H9 (cell line): Measurements from ENCODE around the gene TMEM147. TPM values are rescaled to one million over a fixed set of nuclear protein-coding genes. Genes with fewer than 3 reads are reported as not detected.
A peak's percentile ranks its signal among the peaks of the same experiment; 100 is the strongest.

Experiments used
- DNase-seq: peaks from one replicate; pipeline ENCODE4 v3.0.0-alpha.2; 2017
- H2AFZ ChIP-seq: one replicate; pipeline ENCODE4 v1.6.1; 2013; ENCODE audit warnings: mild to moderate bottlenecking, low read length, control low read depth, moderate library complexity
- H2AK5ac ChIP-seq: 2 replicates; pipeline ENCODE4 v1.6.1; 2013; ENCODE audit warnings: low read length, control low read depth, mixed read lengths; ENCODE audit not compliant: insufficient read length
- H2BK120ac ChIP-seq: one replicate; pipeline ENCODE4 v1.6.1; 2013; ENCODE audit warnings: low read depth, mild to moderate bottlenecking, low read length, control low read depth, inconsistent platforms; ENCODE audit not compliant: poor library complexity, severe bottlenecking
- H2BK12ac ChIP-seq: 2 replicates; pipeline ENCODE4 v1.6.1; 2013; ENCODE audit warnings: low read length, control low read depth, mixed read lengths, low read depth; ENCODE audit not compliant: insufficient read length
- H2BK15ac ChIP-seq: 2 replicates; pipeline ENCODE4 v1.6.1; 2013; ENCODE audit warnings: low read depth, low read length, control low read depth
- H2BK20ac ChIP-seq: one replicate; pipeline ENCODE4 v1.6.1; 2013; ENCODE audit warnings: low read depth, mild to moderate bottlenecking, low read length, control low read depth, inconsistent platforms; ENCODE audit not compliant: poor library complexity, severe bottlenecking
- H2BK5ac ChIP-seq: 2 replicates; pipeline ENCODE4 v1.6.1; 2013; ENCODE audit warnings: low read length, control low read depth, mixed read lengths; ENCODE audit not compliant: insufficient read length
- H3K14ac ChIP-seq: 2 replicates; pipeline ENCODE4 v1.6.1; 2013; ENCODE audit warnings: low read length, control low read depth; ENCODE audit not compliant: insufficient read depth
- H3K18ac ChIP-seq: 2 replicates; pipeline ENCODE4 v1.6.1; 2013; ENCODE audit warnings: low read depth, mild to moderate bottlenecking, mixed read lengths, low read length, control low read depth; ENCODE audit not compliant: insufficient read length
- H3K23ac ChIP-seq: 2 replicates; pipeline ENCODE4 v1.6.1; 2013; ENCODE audit warnings: low read length, control low read depth, mixed read lengths, low read depth; ENCODE audit not compliant: insufficient read length
- H3K23me2 ChIP-seq: 2 replicates; pipeline ENCODE4 v1.6.1; 2013; ENCODE audit warnings: low read depth, mild to moderate bottlenecking, mixed read lengths, low read length, control low read depth; ENCODE audit not compliant: insufficient read length, poor library complexity, severe bottlenecking
- H3K27ac ChIP-seq: 2 replicates; pipeline ENCODE4 v1.5.1; 2013; ENCODE audit warnings: low read length, control low read depth, mixed read lengths, low read depth; ENCODE audit not compliant: insufficient read length
- H3K27me3 ChIP-seq: 2 replicates; pipeline ENCODE4 v1.6.1; 2013; ENCODE audit warnings: low read length, control low read depth, inconsistent platforms; ENCODE audit not compliant: insufficient read depth
- H3K4ac ChIP-seq: 2 replicates; pipeline ENCODE4 v1.6.1; 2013; ENCODE audit warnings: low read depth, mild to moderate bottlenecking, control low read depth, inconsistent platforms, low read length, moderate library complexity
- H3K4me1 ChIP-seq: 2 replicates; pipeline ENCODE4 v1.6.1; 2013; ENCODE audit warnings: low read length, control low read depth, inconsistent platforms; ENCODE audit not compliant: insufficient read depth
- H3K4me2 ChIP-seq: 2 replicates; pipeline ENCODE4 v1.6.1; 2013; ENCODE audit warnings: low read length, control low read depth, mixed read lengths; ENCODE audit not compliant: insufficient read length, insufficient read depth
- H3K56ac ChIP-seq: 2 replicates; pipeline ENCODE4 v1.6.1; 2013; ENCODE audit warnings: low read depth, mild to moderate bottlenecking, mixed read lengths, low read length, control low read depth; ENCODE audit not compliant: insufficient read length
- H3K79me1 ChIP-seq: 2 replicates; pipeline ENCODE4 v1.6.1; 2013; ENCODE audit warnings: low read depth, mild to moderate bottlenecking, moderate library complexity, low read length, control low read depth, inconsistent platforms; ENCODE audit not compliant: insufficient read depth, poor library complexity, severe bottlenecking
- H3K79me2 ChIP-seq: 2 replicates; pipeline ENCODE4 v1.6.1; 2013; ENCODE audit warnings: low read length, control low read depth, inconsistent platforms; ENCODE audit not compliant: insufficient read depth
- H3K9ac ChIP-seq: 2 replicates; pipeline ENCODE4 v1.6.1; 2013; ENCODE audit warnings: low read length, control low read depth, mixed read lengths; ENCODE audit not compliant: insufficient read length; ENCODE audit errors: extremely low read depth
- H3K9me3 ChIP-seq: one replicate; pipeline ENCODE4 v1.6.1; 2013; ENCODE audit warnings: low read depth, low read length, inconsistent platforms; ENCODE audit not compliant: control insufficient read depth
- H3T11ph ChIP-seq: one replicate; pipeline ENCODE4 v1.6.1; 2013; ENCODE audit warnings: mild to moderate bottlenecking, low read length, control low read depth, inconsistent platforms
- H4K20me1 ChIP-seq: one replicate; pipeline ENCODE4 v1.6.1; 2013; ENCODE audit not compliant: control insufficient read depth, insufficient read length, insufficient read depth
- H4K5ac ChIP-seq: 2 replicates; pipeline ENCODE4 v1.6.1; 2013; ENCODE audit warnings: low read depth, mild to moderate bottlenecking, mixed read lengths, low read length, control low read depth; ENCODE audit not compliant: insufficient read length
- H4K8ac ChIP-seq: replicated peaks from 2 replicates; pipeline ENCODE4 v1.6.1; 2013; ENCODE audit warnings: low read length, control low read depth, mixed read lengths, low read depth; ENCODE audit not compliant: insufficient read length
- H4K91ac ChIP-seq: 2 replicates; pipeline ENCODE4 v1.6.1; 2013; ENCODE audit warnings: low read depth, mild to moderate bottlenecking, moderate library complexity, mixed read lengths, low read length, control low read depth; ENCODE audit not compliant: insufficient read length
- H3K27ac Mint-ChIP-seq, 3 experiments: 2 replicates in 2 of 3; 3 replicates in 1 of 3; pipeline ENCODE4 v1.8.0; 2020 to 2021; ENCODE audit warnings: mixed read lengths in 3 of 3, mild to moderate bottlenecking in 1 of 3, moderate library complexity in 1 of 3
- H3K27me3 Mint-ChIP-seq: 2 replicates; pipeline ENCODE4 v1.8.0; 2021; ENCODE audit warnings: low read depth, mild to moderate bottlenecking, moderate library complexity, mixed read lengths
- H3K36me3 Mint-ChIP-seq, 3 experiments: 2 replicates in 2 of 3; 3 replicates in 1 of 3; pipeline ENCODE4 v1.8.0; 2020 to 2021; ENCODE audit warnings: low read depth in 3 of 3, mixed read lengths in 3 of 3; ENCODE audit not compliant: insufficient read depth in 1 of 3
- H3K4me1 Mint-ChIP-seq, 2 experiments: 2 replicates each; pipeline ENCODE4 v1.8.0; 2020; ENCODE audit warnings: mixed read lengths in 2 of 2
- H3K4me3 Mint-ChIP-seq, 2 experiments: 2 replicates in 1 of 2; 3 replicates in 1 of 2; pipeline ENCODE4 v1.8.0; 2020 to 2021; ENCODE audit warnings: mild to moderate bottlenecking in 2 of 2, mixed read lengths in 2 of 2, moderate library complexity in 1 of 2
- H3K9me3 Mint-ChIP-seq, 2 experiments: 2 replicates in 1 of 2; 3 replicates in 1 of 2; pipeline ENCODE4 v1.8.0; 2020; ENCODE audit warnings: mild to moderate bottlenecking in 2 of 2, mixed read lengths in 2 of 2, moderate library complexity in 1 of 2
- WGBS: extraction: QIAGEN DNeasy Blood & Tissue Kit; methylation state at CpG from one replicate; pipeline ENCODE4 v1.1.7; 2013; ENCODE audit warnings: missing lambda C conversion rate, low lambda C conversion rate, mixed read lengths; ENCODE audit not compliant: insufficient read length; ENCODE audit errors: extremely low coverage; 5-methylcytosine and 5-hydroxymethylcytosine counted together
- total RNA-seq: library from RNA; stranded (reverse); gene quantifications from 2 replicates; pipeline ENCODE4 v1.2.1, GENCODE V29; 2021
- TF ChIP-seq, protein P1 (sequence below): fragments of 200-600 bp; sonication (generic); conservative IDR thresholded peaks from 3 replicates; pipeline ENCODE4 v1.8.0; 2021; ENCODE audit warnings: antibody characterized with exemption, mild to moderate bottlenecking

The TMEM147 gene
- total RNA-seq, 1 experiment from 2014 or later: 125 TPM

DNA sequence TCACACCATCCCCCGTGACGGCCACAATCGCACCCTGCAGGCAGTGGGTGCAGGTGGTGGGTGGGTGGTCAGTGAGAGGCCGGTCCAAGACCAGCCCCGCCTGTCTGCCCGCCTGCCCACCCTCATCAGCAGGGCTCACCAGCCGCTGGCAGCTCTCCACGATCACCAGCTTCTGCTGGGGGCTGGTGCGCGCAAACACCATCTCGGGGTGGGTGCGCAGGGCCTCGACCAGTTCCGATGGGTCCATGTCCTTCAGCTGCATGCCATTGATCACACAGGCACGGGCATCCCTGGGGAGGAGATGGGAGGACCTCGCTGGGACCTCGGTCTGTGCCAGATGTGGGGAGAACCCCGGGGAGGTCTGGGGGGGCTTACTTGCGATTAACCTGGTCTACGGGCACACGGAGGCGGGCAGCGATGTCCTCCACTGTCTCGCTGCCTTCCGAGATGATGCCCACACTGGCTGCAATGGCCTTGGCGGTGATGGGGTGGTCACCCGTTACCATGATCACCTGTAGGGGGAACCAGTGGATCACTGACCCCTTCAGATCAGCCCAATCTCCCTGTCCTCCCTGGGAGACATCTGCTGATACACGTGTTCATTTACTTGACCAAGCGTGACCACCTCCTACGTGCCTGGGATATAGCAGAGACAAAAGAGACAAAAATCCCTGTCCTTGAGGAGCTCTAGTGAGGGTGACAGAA lies 10.0 kb downstream of the TMEM147 start:
- Histone ChIP-seq H3K27ac (no peak overlapping the region), H3K79me1 (no peaks in the 10 kb centered on the region), H4K8ac (no peak overlapping the region), H2BK15ac (no peak overlapping the region), H3K23ac (no peak overlapping the region), H3K18ac (no peak overlapping the region), H2BK20ac (no peak overlapping the region), H3K9me3 (no peaks in the 10 kb centered on the region), H4K20me1 (no peaks in the 10 kb centered on the region), H3K27me3 (peaks cover 3% of the 10 kb centered on the region; the same call in 1 of the 2 replicates), H3T11ph (no peak overlapping the region), H4K91ac (no peak overlapping the region), H3K79me2 (no peaks in the 10 kb centered on the region; the same call in 1 of the 2 replicates), H3K56ac (no peak overlapping the region), H3K9ac (no peak overlapping the region), H2BK5ac (no peak overlapping the region), H3K4ac (no peak overlapping the region), H3K4me1 (no peaks in the 10 kb centered on the region), H2AK5ac (no peak overlapping the region), H4K5ac (no peak overlapping the region), H3K4me2 (no peak overlapping the region), H2AFZ (no peak overlapping the region), H3K23me2 (peaks cover 7% of the 10 kb centered on the region), H2BK120ac (no peak overlapping the region), H2BK12ac (no peak overlapping the region), H3K14ac (no peak overlapping the region)
- peaks cover 0 to 6% (median 5%) of the 10 kb centered on the region in 3 experiments; a peak in 6 of 7 replicates for H3K36me3 Mint-ChIP-seq
- peaks cover 56% of the 10 kb centered on the region for H3K27me3 Mint-ChIP-seq
- no peaks in the 10 kb centered on the region for H3K9me3 Mint-ChIP-seq
- H3K4me1 Mint-ChIP-seq: peaks cover 9 to 14% of the 10 kb centered on the region in 2 experiments
- DNase-seq: peak; percentile 74
- no peak overlapping the region; a peak in 1 of 5 replicates for H3K4me3 Mint-ChIP-seq
- WGBS: no CpG with 5 or more reads among the region's 30 CpGs
- TF ChIP-seq, protein P1, sequence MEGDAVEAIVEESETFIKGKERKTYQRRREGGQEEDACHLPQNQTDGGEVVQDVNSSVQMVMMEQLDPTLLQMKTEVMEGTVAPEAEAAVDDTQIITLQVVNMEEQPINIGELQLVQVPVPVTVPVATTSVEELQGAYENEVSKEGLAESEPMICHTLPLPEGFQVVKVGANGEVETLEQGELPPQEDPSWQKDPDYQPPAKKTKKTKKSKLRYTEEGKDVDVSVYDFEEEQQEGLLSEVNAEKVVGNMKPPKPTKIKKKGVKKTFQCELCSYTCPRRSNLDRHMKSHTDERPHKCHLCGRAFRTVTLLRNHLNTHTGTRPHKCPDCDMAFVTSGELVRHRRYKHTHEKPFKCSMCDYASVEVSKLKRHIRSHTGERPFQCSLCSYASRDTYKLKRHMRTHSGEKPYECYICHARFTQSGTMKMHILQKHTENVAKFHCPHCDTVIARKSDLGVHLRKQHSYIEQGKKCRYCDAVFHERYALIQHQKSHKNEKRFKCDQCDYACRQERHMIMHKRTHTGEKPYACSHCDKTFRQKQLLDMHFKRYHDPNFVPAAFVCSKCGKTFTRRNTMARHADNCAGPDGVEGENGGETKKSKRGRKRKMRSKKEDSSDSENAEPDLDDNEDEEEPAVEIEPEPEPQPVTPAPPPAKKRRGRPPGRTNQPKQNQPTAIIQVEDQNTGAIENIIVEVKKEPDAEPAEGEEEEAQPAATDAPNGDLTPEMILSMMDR: peak; percentile 75
- no peak overlapping the region; a peak in 1 of 7 replicates for H3K27ac Mint-ChIP-seq
